Activated naive CD8-positive, alpha-beta T cell treated with anti-CD3 and anti-CD28 coated beads for 36 hours (primary cell): ENCODE results near the gene LRCH2. TPM values are rescaled to one million over a fixed set of nuclear protein-coding genes. Genes with fewer than 3 reads are reported as not detected.

Experiments used
- DNase-seq: peaks from one replicate; pipeline ENCODE4 v3.0.0; 2021
- H3K27ac Mint-ChIP-seq: one replicate; pipeline ENCODE4 v1.8.0; 2022; ENCODE audit warnings: mild to moderate bottlenecking, moderate library complexity, mixed read lengths
- H3K27me3 Mint-ChIP-seq: one replicate; pipeline ENCODE4 v1.8.0; 2022; ENCODE audit warnings: mild to moderate bottlenecking, mixed read lengths
- H3K36me3 Mint-ChIP-seq: one replicate; pipeline ENCODE4 v1.8.0; 2021; ENCODE audit warnings: mild to moderate bottlenecking, mixed read lengths
- H3K4me1 Mint-ChIP-seq: one replicate; pipeline ENCODE4 v1.8.0; 2021; ENCODE audit warnings: mixed read lengths
- H3K4me3 Mint-ChIP-seq: one replicate; pipeline ENCODE4 v1.8.0; 2022; ENCODE audit warnings: mild to moderate bottlenecking, moderate library complexity, mixed read lengths
- H3K9me3 Mint-ChIP-seq: one replicate; pipeline ENCODE4 v1.8.0; 2022; ENCODE audit warnings: mixed read lengths
- total RNA-seq, 2 experiments: library from RNA; stranded (reverse); gene quantifications; one replicate each; pipeline ENCODE4 v1.2.3, GENCODE V29; 2021

LRCH2 gene
- total RNA-seq, 2 experiments from 2014 or later: not detected

DNA sequence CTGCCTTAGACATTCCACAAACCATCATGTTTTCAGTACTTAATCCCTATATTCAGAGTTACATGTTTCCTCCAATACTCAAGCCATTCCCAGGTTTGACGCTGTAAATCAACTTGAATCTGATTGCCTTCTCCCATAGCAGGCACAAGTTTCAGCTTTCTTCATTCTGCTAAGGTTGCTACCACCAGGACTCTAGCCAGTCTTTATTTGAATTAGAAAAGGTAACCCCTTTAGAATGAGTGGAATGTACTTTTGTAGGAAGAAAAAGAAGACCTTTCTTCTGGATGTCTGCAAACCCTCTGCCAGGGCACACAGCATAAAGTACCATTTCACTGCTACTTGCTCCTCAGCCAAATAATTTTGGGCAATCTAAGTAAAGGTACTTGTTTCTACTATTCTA is 55.4 kb downstream of the LRCH2 start:
- Mint-ChIP-seq H3K4me1 (no peaks in the 10 kb centered on the region), H3K36me3 (no peaks in the 10 kb centered on the region), H3K27me3 (no peaks in the 10 kb centered on the region), H3K27ac (no peak overlapping the region), H3K4me3 (no peak overlapping the region), H3K9me3 (no peaks in the 10 kb centered on the region)
- no peak for DNase-seq

DNA sequence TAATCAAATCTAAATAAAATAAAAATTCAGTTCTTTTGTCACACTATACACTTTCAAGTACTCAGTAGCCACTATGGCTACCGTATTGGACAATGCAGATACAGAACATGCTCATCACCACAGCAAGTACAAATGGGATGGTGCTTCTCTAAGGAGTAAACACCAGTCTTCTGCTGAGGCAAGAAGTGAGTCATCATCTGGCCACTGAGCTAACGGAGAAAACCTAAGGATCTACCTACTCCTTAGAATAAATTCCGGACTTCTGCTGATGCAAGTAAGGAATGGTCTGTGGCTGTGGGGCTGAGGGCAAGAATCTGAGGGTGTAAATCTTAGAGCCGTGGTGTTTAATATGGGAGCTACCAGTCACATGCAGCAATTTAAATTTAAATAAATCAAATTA is 56.0 kb downstream of the LRCH2 start:
- Mint-ChIP-seq H3K9me3 (no peaks in the 10 kb centered on the region), H3K4me3 (no peak overlapping the region), H3K27me3 (no peaks in the 10 kb centered on the region), H3K27ac (no peak overlapping the region), H3K36me3 (no peaks in the 10 kb centered on the region), H3K4me1 (no peaks in the 10 kb centered on the region)
- no peak for DNase-seq

GRCh38 chrX:115174548-115174947 is 59.3 kb downstream of the LRCH2 start:
- H3K36me3 Mint-ChIP-seq: no peaks in the 10 kb centered on the region
- H3K27me3 Mint-ChIP-seq: no peaks in the 10 kb centered on the region
- no peak for DNase-seq
- no peaks in the 10 kb centered on the region for H3K4me1 Mint-ChIP-seq
- H3K27ac Mint-ChIP-seq: no peak overlapping the region
- no peak overlapping the region for H3K4me3 Mint-ChIP-seq
- no peaks in the 10 kb centered on the region for H3K9me3 Mint-ChIP-seq

DNA sequence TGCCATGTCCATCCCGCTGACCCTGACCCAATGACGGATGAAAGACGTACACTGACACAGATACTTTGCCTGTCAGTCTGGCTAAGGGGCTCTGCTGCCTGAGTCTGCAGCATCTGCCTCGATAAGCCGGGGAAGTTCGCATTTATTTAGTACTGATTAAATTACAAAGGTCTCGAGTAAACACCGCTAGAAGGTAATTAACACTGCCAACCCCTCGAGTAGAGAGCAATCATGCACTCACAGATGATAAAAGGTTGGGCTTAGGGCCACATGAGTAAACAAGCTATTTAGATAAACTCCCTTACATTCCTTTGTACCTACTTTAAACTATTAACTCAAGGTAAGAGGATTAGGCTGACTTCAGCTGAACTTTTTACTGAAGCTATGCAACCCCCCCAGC is 60.7 kb downstream of the LRCH2 start:
- Mint-ChIP-seq H3K27me3 (no peaks in the 10 kb centered on the region), H3K27ac (no peak overlapping the region), H3K9me3 (no peaks in the 10 kb centered on the region), H3K4me3 (no peak overlapping the region), H3K36me3 (no peaks in the 10 kb centered on the region), H3K4me1 (no peaks in the 10 kb centered on the region)
- no peak for DNase-seq

GRCh38 chrX:115147220-115147619 is 86.7 kb downstream of the LRCH2 start:
- Mint-ChIP-seq H3K4me3 (no peak overlapping the region), H3K4me1 (no peaks in the 10 kb centered on the region), H3K36me3 (no peaks in the 10 kb centered on the region), H3K27me3 (no peaks in the 10 kb centered on the region), H3K9me3 (no peaks in the 10 kb centered on the region), H3K27ac (no peak overlapping the region)
- DNase-seq: no peak

GRCh38 chrX:115142057-115142456 is 91.8 kb downstream of the LRCH2 start:
- DNase-seq: no peak

GRCh38 chrX:115138040-115138439 is 95.9 kb downstream of the LRCH2 start:
- Mint-ChIP-seq H3K36me3 (no peaks in the 10 kb centered on the region), H3K27ac (no peak overlapping the region), H3K4me1 (no peaks in the 10 kb centered on the region), H3K4me3 (no peak overlapping the region), H3K27me3 (no peaks in the 10 kb centered on the region), H3K9me3 (no peaks in the 10 kb centered on the region)
- no peak for DNase-seq

More at GRCh38 chrX:115142057-115142456, 91.8 kb downstream of the LRCH2 start:
- no peaks in the 10 kb centered on the region for H3K27me3 Mint-ChIP-seq
- no peak overlapping the region for H3K4me3 Mint-ChIP-seq
- H3K4me1 Mint-ChIP-seq: no peaks in the 10 kb centered on the region
- H3K27ac Mint-ChIP-seq: no peak overlapping the region
- H3K36me3 Mint-ChIP-seq: no peaks in the 10 kb centered on the region
- H3K9me3 Mint-ChIP-seq: no peaks in the 10 kb centered on the region

GRCh38 chrX:115134382-115134781 is 99.5 kb downstream of the LRCH2 start:
- Mint-ChIP-seq H3K27me3 (no peaks in the 10 kb centered on the region), H3K27ac (no peak overlapping the region), H3K4me3 (no peak overlapping the region), H3K9me3 (no peaks in the 10 kb centered on the region), H3K4me1 (no peaks in the 10 kb centered on the region), H3K36me3 (no peaks in the 10 kb centered on the region)
- DNase-seq: no peak

DNA sequence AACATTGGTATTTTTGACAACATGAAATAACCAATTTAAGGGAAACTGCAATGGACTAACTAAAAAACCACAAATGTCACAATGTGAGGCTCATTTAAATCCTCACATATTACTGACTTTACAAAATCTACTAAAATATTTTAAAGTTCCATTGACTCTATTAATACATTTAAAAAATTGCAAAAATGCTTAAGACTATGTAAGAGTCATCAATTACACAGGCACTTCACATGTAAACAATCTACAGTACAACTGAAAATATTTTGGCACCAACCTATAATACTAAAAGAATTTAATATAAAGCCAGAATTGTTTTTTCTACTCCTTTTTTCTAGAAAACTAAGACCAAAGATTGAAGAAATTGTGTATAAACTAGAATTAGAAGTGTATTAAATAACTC is 121.5 kb downstream of the LRCH2 start:
- H3K27ac Mint-ChIP-seq: no peak overlapping the region
- no peak for DNase-seq
- no peaks in the 10 kb centered on the region for H3K36me3 Mint-ChIP-seq
- no peak overlapping the region for H3K4me3 Mint-ChIP-seq
- H3K4me1 Mint-ChIP-seq: no peaks in the 10 kb centered on the region
- no peaks in the 10 kb centered on the region for H3K9me3 Mint-ChIP-seq
- H3K27me3 Mint-ChIP-seq: no peaks in the 10 kb centered on the region

DNA sequence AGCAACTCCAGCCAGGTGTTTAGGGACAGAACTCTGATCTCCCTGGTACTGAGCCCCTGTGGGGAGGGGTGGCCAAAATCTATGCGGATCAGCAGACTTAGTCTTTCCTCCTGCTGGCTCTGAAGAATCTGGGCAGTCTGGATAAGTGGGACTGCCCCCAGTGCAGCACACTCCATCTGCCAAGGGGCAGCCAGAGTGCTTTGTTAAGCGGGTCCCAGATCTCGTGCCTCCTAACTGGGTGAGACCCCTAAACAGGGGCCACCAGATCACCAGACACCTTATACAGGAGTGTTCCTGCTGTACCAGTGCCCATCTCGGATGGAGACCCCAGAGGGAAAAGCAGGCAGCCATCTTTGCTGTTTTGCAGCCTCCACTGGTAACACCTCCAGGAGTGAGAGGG is 135.0 kb downstream of the LRCH2 start:
- Mint-ChIP-seq H3K36me3 (no peaks in the 10 kb centered on the region), H3K27ac (no peak overlapping the region), H3K4me1 (no peaks in the 10 kb centered on the region), H3K4me3 (no peak overlapping the region), H3K9me3 (peaks cover 13% of the 10 kb centered on the region), H3K27me3 (no peaks in the 10 kb centered on the region)
- DNase-seq: no peak

DNA sequence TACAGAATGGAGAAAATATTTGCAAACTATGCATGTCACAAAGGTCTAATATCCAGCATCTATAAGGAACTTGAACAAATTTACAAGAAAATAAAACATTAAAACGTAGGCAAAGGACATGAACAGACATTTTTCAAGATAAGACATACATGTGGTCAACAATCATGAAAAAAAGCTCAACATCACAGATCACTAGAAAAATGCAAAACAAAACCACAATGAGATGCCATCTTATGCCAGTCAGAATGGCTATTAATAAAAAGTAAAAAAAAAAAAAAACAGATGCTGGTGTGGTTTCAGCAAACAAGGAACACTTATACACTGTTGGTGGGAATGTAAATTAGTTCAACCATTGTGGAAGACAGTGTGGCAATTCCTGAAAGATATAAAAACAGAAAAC is 140.7 kb downstream of the LRCH2 start:
- Mint-ChIP-seq H3K27ac (no peak overlapping the region), H3K9me3 (no peaks in the 10 kb centered on the region), H3K36me3 (no peaks in the 10 kb centered on the region), H3K4me1 (no peaks in the 10 kb centered on the region), H3K27me3 (no peaks in the 10 kb centered on the region), H3K4me3 (no peak overlapping the region)
- DNase-seq: no peak

DNA sequence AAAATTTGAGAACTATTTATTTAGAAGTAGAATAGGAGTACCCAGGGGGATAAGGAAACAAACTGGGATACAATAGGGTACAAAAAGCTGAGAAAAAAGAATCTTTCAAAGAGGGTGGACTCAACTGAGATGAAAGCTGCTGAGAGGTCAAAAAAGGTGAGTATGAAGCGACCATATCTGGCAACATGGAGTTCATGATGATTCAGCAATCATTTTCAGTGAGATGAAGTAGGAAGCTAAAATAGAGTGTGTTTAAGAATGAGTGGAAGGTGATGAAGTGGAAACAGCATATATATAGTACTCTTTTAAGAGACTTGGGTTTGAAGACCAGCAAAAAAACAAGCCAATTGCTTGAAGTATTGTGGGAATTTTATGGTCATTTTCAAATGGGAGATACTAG is 144.5 kb downstream of the LRCH2 start:
- Mint-ChIP-seq H3K4me1 (no peaks in the 10 kb centered on the region), H3K36me3 (no peaks in the 10 kb centered on the region), H3K27me3 (no peaks in the 10 kb centered on the region), H3K27ac (no peak overlapping the region), H3K4me3 (no peak overlapping the region), H3K9me3 (no peaks in the 10 kb centered on the region)
- no peak for DNase-seq

DNA sequence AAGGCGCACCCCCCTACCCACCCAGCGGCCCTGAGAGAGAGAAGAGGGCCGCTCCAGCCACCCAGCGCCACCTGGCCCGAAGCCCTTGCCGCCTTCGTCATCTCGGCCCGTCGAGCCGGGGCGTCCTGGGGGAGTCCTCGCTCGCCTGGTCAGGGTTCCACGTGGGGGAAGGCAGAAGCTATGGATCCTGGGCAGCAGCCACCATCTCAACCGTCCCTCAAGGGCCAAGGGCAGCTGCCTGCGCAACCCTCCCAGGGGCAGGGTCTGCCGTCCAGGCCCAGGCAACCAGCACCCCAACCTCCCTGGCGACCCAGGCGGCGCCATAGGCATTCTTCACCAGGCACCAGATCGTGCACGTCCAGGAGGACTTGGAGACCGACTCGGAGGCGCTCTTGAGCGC is 165.0 kb downstream of the LRCH2 start:
- H3K9me3 Mint-ChIP-seq: no peaks in the 10 kb centered on the region
- no peak overlapping the region for H3K4me3 Mint-ChIP-seq
- no peak for DNase-seq
- H3K4me1 Mint-ChIP-seq: no peaks in the 10 kb centered on the region
- H3K27me3 Mint-ChIP-seq: no peaks in the 10 kb centered on the region
- H3K36me3 Mint-ChIP-seq: no peaks in the 10 kb centered on the region
- H3K27ac Mint-ChIP-seq: no peak overlapping the region

GRCh38 chrX:115067812-115068211 is 166.1 kb downstream of the LRCH2 start:
- Mint-ChIP-seq H3K27ac (no peak overlapping the region), H3K9me3 (no peaks in the 10 kb centered on the region), H3K27me3 (no peaks in the 10 kb centered on the region), H3K4me1 (no peaks in the 10 kb centered on the region), H3K36me3 (no peaks in the 10 kb centered on the region), H3K4me3 (no peak overlapping the region)
- no peak for DNase-seq

GRCh38 chrX:115065304-115065703 is 168.6 kb downstream of the LRCH2 start:
- Mint-ChIP-seq H3K36me3 (no peaks in the 10 kb centered on the region), H3K27me3 (no peaks in the 10 kb centered on the region), H3K4me3 (no peak overlapping the region), H3K27ac (no peak overlapping the region), H3K9me3 (no peaks in the 10 kb centered on the region), H3K4me1 (no peaks in the 10 kb centered on the region)
- DNase-seq: no peak
